ENCODE measurements around the gene CEBPE.
A peak's percentile ranks its signal among the peaks of the same experiment; 100 is the strongest.

Gene CEBPE

GRCh38 chr14:23118506-23119362 is at the start of gene CEBPE:
CEBPE (minus strand) TSS chr14:23119255; CDS start chr14:23119091, 164 bp downstream.
- no peak for DNase-seq

GRCh38 chr14:23168246-23168645 is 49.2 kb upstream of the CEBPE start:
- DNase-seq, result no peak

GRCh38 chr14:23167116-23167847 is 48.2 kb upstream of the CEBPE start:
- DNase-seq, result no peak

DNA sequence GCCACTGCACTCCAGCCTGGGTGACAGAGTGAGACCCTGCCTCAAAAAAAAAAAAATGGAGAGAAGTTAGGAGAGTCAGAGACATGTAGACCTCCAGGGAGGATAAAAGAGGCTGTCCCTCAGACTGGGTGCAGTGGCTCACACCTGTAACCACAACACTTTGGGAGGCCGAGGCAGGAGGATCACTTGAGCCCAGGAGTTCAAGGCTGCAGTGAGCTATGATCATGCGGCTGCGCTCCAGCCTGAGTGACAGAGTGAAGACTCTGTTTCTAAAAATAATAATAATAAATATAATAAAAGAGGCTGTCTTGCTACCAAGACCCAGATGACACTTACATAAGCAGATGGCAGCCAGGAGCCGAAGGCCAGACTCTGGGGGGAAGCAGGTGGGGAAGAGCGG is 45.9 kb upstream of the CEBPE start:
- DNase-seq, result no peak

DNA sequence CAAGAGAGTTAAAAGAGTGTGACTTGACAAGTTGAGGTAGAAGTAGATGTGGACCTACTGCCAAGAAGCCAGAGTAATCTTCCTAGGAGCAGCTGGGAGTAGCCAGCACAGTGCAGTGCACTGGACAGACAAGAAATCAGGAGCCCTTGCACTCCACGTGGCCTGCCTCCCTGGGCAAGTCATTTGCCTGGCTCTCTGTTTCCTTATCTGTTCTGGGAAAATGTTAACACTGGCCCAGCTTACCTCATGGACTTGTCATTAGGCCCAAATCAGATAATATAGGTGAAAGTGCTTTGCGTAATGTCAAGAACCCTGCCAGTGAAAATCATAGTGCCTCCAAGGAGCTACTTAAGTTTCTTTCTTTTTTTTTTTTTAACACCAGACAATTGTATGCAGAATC is 45.2 kb upstream of the CEBPE start:
- no peak for DNase-seq

GRCh38 chr14:23163830-23164229 is 44.8 kb upstream of the CEBPE start:
- no peak for DNase-seq

GRCh38 chr14:23162800-23163199 is 43.7 kb upstream of the CEBPE start:
- no peak for DNase-seq

DNA sequence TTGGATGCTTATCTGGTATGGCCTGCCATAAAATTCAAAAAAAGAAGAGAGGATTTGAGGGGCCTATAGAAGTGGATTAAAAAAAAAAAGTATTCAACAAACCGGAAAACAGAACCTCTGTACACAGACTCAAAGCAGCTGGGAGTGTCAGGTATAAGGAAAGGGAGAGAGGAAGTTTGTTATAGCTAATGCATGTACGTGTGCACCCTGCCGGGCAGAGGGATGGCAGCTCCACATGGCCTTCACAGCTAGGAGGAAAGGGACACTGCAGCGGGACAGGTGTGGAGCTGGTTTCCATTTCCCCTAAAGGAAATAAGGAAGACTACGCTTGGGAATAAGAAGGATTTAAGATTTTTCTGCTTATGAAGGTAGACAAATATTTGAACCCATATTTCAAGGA is 43.0 kb upstream of the CEBPE start:
- DNase-seq, result no peak

DNA sequence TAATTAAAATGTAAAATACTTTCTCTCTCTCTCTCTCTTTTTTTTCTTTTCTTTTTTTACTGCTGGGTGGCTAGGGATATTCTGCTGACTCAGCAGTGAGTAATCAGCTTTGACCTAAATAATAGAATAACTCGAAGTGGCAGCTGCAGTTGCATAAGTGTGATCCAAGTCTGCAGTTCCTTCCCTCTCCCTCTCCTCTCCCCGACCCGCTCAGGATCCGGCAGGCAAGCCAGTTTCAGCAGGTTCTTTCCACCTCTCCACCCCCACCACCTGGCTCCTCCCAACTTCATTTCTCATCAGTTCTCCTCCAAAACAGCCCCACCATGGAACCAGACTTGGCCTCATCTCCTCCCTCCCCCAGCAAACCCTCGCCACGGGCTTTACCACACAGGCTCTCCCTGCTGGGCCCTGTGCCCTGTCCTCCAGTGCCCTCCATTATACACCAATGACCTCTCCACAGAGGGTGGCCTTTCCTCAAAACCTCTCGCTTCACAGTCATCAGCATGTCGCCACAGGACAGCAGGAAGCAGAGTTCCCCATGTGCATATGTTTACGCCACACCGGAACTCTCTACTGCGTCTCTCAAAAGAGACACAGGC is 42.0 kb upstream of the CEBPE start:
- no peak for DNase-seq

- DNase-seq, result no peak
Observed at GRCh38 chr14:23159532-23159931, 40.5 kb upstream of the CEBPE start.

GRCh38 chr14:23158779-23159178 is 39.7 kb upstream of the CEBPE start:
- DNase-seq, result no peak

GRCh38 chr14:23154964-23155587 is 36.0 kb upstream of the CEBPE start:
- no peak for DNase-seq

GRCh38 chr14:23153851-23154796 is 35.1 kb upstream of the CEBPE start:
- peak; percentile 49 to 79 for DNase-seq

GRCh38 chr14:23151342-23151741 is 32.3 kb upstream of the CEBPE start:
- DNase-seq, result no peak

GRCh38 chr14:23149745-23150144 is 30.7 kb upstream of the CEBPE start:
- DNase-seq, result no peak

DNA sequence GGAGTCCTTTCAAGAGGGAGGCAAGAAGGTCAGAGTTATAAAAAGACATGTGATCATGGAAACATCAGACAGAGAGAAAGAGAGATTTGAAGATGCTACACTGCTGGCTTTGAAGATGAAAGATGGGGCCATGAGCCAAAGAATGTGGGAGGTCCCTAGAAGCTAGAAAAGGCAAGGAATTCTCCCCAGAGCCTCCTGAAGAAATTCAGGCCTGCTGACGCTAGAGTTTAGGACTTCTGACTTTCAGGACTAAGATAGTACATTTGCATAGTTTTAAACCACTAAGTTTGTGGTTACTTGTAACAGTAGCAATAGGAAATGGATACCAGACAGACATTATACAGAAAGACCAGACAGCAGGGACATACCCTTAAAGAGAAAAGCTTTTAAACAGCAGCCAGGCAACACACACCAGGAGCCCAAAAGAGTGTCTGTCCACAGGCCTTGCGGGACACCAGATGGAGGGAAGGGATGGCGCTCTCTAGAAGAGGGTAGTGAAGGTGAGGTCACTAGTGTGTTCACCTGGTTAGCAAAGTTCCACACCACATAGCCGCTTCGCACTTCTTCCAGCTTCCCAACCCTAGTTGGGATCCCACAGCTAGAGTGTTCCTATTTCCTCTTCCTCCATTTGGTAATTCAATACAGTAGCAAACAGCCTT is 29.7 kb upstream of the CEBPE start:
- no peak for DNase-seq

DNA sequence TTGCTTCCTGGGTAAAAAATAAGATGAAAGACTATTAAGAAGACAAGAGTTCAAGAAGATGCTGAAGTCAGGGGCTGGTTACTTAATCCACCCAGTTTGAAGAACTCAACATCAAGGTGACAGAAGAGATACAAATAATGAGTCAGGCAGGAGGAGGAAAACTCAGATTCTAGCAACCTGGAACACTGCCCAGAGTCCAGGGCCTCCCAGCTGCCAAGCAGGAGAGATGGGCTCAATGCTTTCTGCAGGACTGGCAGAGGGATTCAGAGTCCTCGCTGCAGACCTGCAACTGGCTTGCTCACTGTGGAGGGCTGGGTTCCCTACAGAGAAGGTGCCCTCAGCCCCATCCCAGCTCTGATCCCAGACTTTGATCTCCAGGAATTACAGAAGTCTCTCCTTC is 28.6 kb upstream of the CEBPE start:
- peak in 1 of 2 experiments; percentile 8 for DNase-seq

DNA sequence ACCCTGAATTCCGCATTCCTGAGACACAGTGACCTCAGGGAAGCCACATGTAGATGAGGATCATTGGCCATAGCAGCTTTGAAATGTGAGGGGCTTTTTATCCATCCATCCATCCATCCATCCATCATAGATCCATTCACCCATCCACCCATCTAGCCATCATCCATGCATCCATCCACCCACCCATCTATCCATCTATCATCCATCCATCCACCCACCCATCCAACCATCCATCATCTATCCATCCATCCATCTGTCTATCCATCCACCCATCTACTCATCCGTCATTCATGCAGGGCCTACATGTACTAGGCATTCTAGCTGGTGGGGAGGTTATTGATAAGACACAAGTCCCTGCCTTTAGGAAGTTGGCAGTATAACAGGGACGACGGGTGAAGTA is 27.9 kb upstream of the CEBPE start:
- no peak for DNase-seq

- no peak for DNase-seq
Observed at GRCh38 chr14:23146351-23146910, 27.4 kb upstream of the CEBPE start.

DNA sequence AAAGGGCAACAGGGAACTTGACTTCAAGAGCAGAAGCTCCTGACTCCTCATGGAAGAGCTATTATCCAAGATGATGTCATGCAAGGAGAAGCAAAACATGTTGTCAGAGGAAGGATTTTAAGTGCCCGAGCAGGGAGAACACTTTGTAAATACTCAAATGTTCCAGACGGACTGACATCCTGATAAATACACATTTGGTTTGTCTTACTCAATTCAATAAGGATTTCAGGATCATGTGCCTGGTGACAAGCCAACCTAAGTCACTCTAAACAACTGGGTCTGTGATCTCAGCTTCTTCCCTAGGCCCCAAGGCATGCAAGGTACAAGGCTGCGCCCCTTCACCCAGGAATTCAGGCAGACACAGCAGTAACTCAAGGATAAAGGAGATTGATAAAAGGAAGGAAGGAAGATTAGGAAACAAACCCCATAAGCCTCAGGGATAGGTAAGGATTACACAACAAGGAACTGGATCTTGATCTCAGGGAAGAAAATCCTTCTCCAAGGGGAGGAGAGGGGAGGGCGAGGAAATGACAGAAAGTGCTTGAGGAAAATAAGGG is 26.8 kb upstream of the CEBPE start:
- DNase-seq, result no peak

DNA sequence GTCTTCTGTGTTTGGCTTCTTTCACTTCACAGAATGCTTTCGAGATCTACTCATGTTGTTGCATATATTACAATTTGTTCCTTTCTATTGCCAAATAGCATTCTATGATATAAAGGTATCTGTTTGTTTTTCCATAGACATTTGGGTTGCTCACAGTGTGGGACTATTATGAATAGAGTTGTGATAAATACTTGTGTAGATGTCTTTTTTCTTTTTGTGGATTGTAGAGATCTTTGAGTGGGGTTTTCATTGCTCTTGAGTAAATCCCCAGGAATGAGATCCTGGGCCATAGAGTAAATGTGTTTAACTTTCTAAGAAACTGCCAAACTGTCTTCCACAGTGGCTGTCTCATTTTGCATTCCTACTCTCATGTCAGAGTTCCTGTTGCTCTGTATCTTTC is 24.9 kb upstream of the CEBPE start:
- no peak for DNase-seq
